ENCODE data around the gene GORAB. TPM values are rescaled to one million over a fixed set of nuclear protein-coding genes. Genes with fewer than 3 reads are reported as not detected.

GORAB gene
- total RNA-seq = 3.0 TPM

GRCh38 chr1:170531758-170532657 is at the start of gene GORAB:
TSS of gene GORAB (plus strand) at chr1:170532166. CDS start at chr1:170532224, 58 bp downstream.
- DNase-seq (ENCODE audit: low read depth in 2 of 3, low spot score in 2 of 3) = peak; percentile 67 to 95 (median 91)

- DNase-seq (ENCODE audit: low read depth in 2 of 3, low spot score in 2 of 3) = no peak
Measured at GRCh38 chr1:170483051-170483450, 48.9 kb upstream of the GORAB start.

GRCh38 chr1:170487503-170487902 is 44.5 kb upstream of the GORAB start:
- no peak for DNase-seq (ENCODE audit: low read depth in 2 of 3, low spot score in 2 of 3)

- DNase-seq (ENCODE audit: low read depth in 2 of 3, low spot score in 2 of 3) = no peak
Measured at GRCh38 chr1:170491291-170491690, 40.7 kb upstream of the GORAB start.

GRCh38 chr1:170494369-170494768 is 37.6 kb upstream of the GORAB start:
- peak in 2 of 3 donors; percentile 45 to 70 for DNase-seq (ENCODE audit: low read depth in 2 of 3, low spot score in 2 of 3)

- DNase-seq (ENCODE audit: low read depth in 2 of 3, low spot score in 2 of 3) = no peak
Measured at GRCh38 chr1:170495006-170495405, 37.0 kb upstream of the GORAB start.

- no peak for DNase-seq (ENCODE audit: low read depth in 2 of 3, low spot score in 2 of 3)
Measured at GRCh38 chr1:170498876-170499275, 33.1 kb upstream of the GORAB start.

GRCh38 chr1:170503665-170504064 is 28.3 kb upstream of the GORAB start:
- DNase-seq (ENCODE audit: low read depth in 2 of 3, low spot score in 2 of 3) = no peak

- no peak for DNase-seq (ENCODE audit: low read depth in 2 of 3, low spot score in 2 of 3)
Measured at GRCh38 chr1:170510163-170510562, 21.8 kb upstream of the GORAB start.

GRCh38 chr1:170511038-170511437 is 20.9 kb upstream of the GORAB start:
- DNase-seq (ENCODE audit: low read depth in 2 of 3, low spot score in 2 of 3) = no peak

- DNase-seq (ENCODE audit: low read depth in 2 of 3, low spot score in 2 of 3) = no peak
Measured at GRCh38 chr1:170513138-170513537, 18.8 kb upstream of the GORAB start.

GRCh38 chr1:170518185-170518834 is 13.7 kb upstream of the GORAB start:
- no peak for DNase-seq (ENCODE audit: low read depth in 2 of 3, low spot score in 2 of 3)

GRCh38 chr1:170518965-170519364 is 13.0 kb upstream of the GORAB start:
- DNase-seq (ENCODE audit: low read depth in 2 of 3, low spot score in 2 of 3) = no peak

- no peak for DNase-seq (ENCODE audit: low read depth in 2 of 3, low spot score in 2 of 3)
Measured at GRCh38 chr1:170520601-170521000, 11.4 kb upstream of the GORAB start.

- DNase-seq (ENCODE audit: low read depth in 2 of 3, low spot score in 2 of 3) = no peak
Measured at GRCh38 chr1:170521818-170522217, 10.1 kb upstream of the GORAB start.

GRCh38 chr1:170530972-170531757 is 801 bp upstream of the GORAB start:
- peak in 1 of 3 donors; percentile 3 for DNase-seq (ENCODE audit: low read depth in 2 of 3, low spot score in 2 of 3)

- DNase-seq (ENCODE audit: low read depth in 2 of 3, low spot score in 2 of 3) = no peak
Measured at GRCh38 chr1:170533298-170533697, 1.3 kb downstream of the GORAB start.

- DNase-seq (ENCODE audit: low read depth in 2 of 3, low spot score in 2 of 3) = no peak
Measured at GRCh38 chr1:170534626-170535147, 2.7 kb downstream of the GORAB start.

- no peak for DNase-seq (ENCODE audit: low read depth in 2 of 3, low spot score in 2 of 3)
Measured at GRCh38 chr1:170535418-170535817, 3.5 kb downstream of the GORAB start.

- DNase-seq (ENCODE audit: low read depth in 2 of 3, low spot score in 2 of 3) = no peak
Measured at GRCh38 chr1:170536924-170537551, 5.1 kb downstream of the GORAB start.
